SK-N-SH treated with all-trans-retinoic acid at 6 μM for 48 hours (cell line): ENCODE results near the gene SDCCAG8.

ENCODE experiments used
- ATAC-seq: fragments of 200-7000 bp; cut with Tn5 transposase; 3 replicates; pipeline ENCODE4 v1.9.1; 2020; ENCODE audit warnings: mild to moderate bottlenecking, moderate library complexity
- ARNTL ChIP-seq: fragments of 450-650 bp; formaldehyde crosslinking; IDR thresholded peaks from 2 replicates; pipeline ENCODE4 v1.5.0; 2020; ENCODE audit warnings: low read depth, mild to moderate bottlenecking, moderate library complexity, borderline replicate concordance
- BACH2 ChIP-seq: fragments of 250-450 bp; sonication (Bioruptor Pico); IDR thresholded peaks from 2 replicates; pipeline ENCODE4 v1.9.0; 2021; ENCODE audit warnings: mild to moderate bottlenecking, borderline replicate concordance
- CSDC2 ChIP-seq: fragments of 250-450 bp; sonication (Bioruptor Pico); IDR thresholded peaks from 2 replicates; pipeline ENCODE4 v1.5.0; 2020; ENCODE audit warnings: mild to moderate bottlenecking, moderate library complexity
- GLIS3 ChIP-seq: fragments of 250-450 bp; sonication (Bioruptor Pico); IDR thresholded peaks from 2 replicates; pipeline ENCODE4 v1.5.0; 2020; ENCODE audit warnings: mild to moderate bottlenecking, moderate library complexity
- ISL1 ChIP-seq: fragments of 250-450 bp; sonication (Bioruptor Pico); IDR thresholded peaks from 2 replicates; pipeline ENCODE4 v2.1.2; 2022; ENCODE audit warnings: mild to moderate bottlenecking, moderate library complexity
- PPARA ChIP-seq: fragments of 250-450 bp; sonication (Bioruptor Pico); IDR thresholded peaks from 2 replicates; pipeline ENCODE4 v1.5.0; 2020; ENCODE audit warnings: mild to moderate bottlenecking, borderline replicate concordance
- SNAI2 ChIP-seq: fragments of 250-450 bp; sonication (Bioruptor Pico); IDR thresholded peaks from 2 replicates; pipeline ENCODE4 v1.5.0; 2020; ENCODE audit warnings: mild to moderate bottlenecking, moderate library complexity
- TCF4 ChIP-seq: fragments of 250-450 bp; sonication (Bioruptor Pico); IDR thresholded peaks from 2 replicates; pipeline ENCODE4 v1.8.0; 2021; ENCODE audit warnings: mild to moderate bottlenecking, moderate library complexity, borderline replicate concordance
- TOX ChIP-seq: fragments of 250-450 bp; sonication (Bioruptor Pico); IDR thresholded peaks from 2 replicates; pipeline ENCODE4 v1.8.0; 2021; ENCODE audit warnings: mild to moderate bottlenecking, moderate library complexity, borderline replicate concordance
- ZFP3 ChIP-seq: fragments of 250-450 bp; sonication (Bioruptor Pico); IDR thresholded peaks from 2 replicates; pipeline ENCODE4 v1.5.0; 2020; ENCODE audit warnings: mild to moderate bottlenecking, moderate library complexity
- ZFP30 ChIP-seq: fragments of 450-650 bp; formaldehyde crosslinking; IDR thresholded peaks from 2 replicates; pipeline ENCODE4 v1.5.0; 2022; ENCODE audit warnings: mild to moderate bottlenecking, moderate library complexity
- ZNF565 ChIP-seq: fragments of 450-650 bp; formaldehyde crosslinking; conservative IDR thresholded peaks from 2 replicates; pipeline ENCODE4 v1.5.0; 2020; ENCODE audit warnings: low read depth, mild to moderate bottlenecking, moderate library complexity
- ZNF70 ChIP-seq: fragments of 450-650 bp; formaldehyde crosslinking; IDR thresholded peaks from 2 replicates; pipeline ENCODE4 v1.5.0; 2020; ENCODE audit warnings: mild to moderate bottlenecking, moderate library complexity
- ZNF8 ChIP-seq: fragments of 450-650 bp; formaldehyde crosslinking; IDR thresholded peaks from 2 replicates; pipeline ENCODE4 v1.5.0; 2020; ENCODE audit warnings: mild to moderate bottlenecking, moderate library complexity
- TF ChIP-seq, protein P1 (sequence below): fragments of 250-450 bp; sonication (Bioruptor Pico); IDR thresholded peaks from 2 replicates; pipeline ENCODE4 v1.5.1; 2020; ENCODE audit warnings: low read depth, mild to moderate bottlenecking, moderate library complexity
- TF ChIP-seq, protein P2 (sequence below): fragments of 250-450 bp; sonication (Bioruptor Pico); IDR thresholded peaks from 2 replicates; pipeline ENCODE4 v1.5.0; 2020; ENCODE audit warnings: mild to moderate bottlenecking, moderate library complexity
- TF ChIP-seq, protein P3 (sequence below): fragments of 250-450 bp; sonication (Bioruptor Pico); IDR thresholded peaks from 2 replicates; pipeline ENCODE4 v1.5.1; 2021; ENCODE audit warnings: mild to moderate bottlenecking, moderate library complexity
- TF ChIP-seq, protein P4 (sequence below): fragments of 250-450 bp; sonication (Bioruptor Pico); IDR thresholded peaks from 2 replicates; pipeline ENCODE4 v1.8.0; 2020; ENCODE audit warnings: mild to moderate bottlenecking, moderate library complexity, borderline replicate concordance
- TF ChIP-seq, protein P5 (sequence below): fragments of 250-450 bp; sonication (Bioruptor Pico); IDR thresholded peaks from 2 replicates; pipeline ENCODE4 v1.8.0; 2021; ENCODE audit warnings: low read depth, mild to moderate bottlenecking, moderate library complexity, borderline replicate concordance

SDCCAG8 gene

DNA sequence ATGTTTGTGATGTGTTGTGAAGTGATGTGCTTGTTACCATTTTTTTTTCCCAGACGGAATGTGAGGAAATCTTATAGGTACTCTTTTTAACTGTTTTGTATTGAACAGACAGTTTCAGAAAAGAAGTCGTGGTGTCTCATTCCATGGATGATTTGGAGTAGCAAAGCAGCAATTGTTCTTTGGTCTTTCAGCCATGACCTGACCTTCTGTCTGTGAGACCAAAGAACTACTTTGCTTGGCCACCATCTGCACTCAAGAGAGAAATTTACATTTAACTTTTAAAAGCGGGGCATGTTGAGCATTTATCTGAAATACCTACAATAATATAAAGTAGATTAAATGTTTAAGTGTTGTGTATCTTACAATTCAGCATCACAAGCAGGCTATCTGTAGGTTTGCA is 90.2 kb downstream of the SDCCAG8 start (continued):
- TF ChIP-seq, protein P1, sequence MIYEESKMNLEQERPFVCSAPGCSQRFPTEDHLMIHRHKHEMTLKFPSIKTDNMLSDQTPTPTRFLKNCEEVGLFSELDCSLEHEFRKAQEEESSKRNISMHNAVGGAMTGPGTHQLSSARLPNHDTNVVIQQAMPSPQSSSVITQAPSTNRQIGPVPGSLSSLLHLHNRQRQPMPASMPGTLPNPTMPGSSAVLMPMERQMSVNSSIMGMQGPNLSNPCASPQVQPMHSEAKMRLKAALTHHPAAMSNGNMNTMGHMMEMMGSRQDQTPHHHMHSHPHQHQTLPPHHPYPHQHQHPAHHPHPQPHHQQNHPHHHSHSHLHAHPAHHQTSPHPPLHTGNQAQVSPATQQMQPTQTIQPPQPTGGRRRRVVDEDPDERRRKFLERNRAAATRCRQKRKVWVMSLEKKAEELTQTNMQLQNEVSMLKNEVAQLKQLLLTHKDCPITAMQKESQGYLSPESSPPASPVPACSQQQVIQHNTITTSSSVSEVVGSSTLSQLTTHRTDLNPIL (CRISPR knock-in tag), result no peak
- TF ChIP-seq BACH2 (CRISPR knock-in tag), result no peak

DNA sequence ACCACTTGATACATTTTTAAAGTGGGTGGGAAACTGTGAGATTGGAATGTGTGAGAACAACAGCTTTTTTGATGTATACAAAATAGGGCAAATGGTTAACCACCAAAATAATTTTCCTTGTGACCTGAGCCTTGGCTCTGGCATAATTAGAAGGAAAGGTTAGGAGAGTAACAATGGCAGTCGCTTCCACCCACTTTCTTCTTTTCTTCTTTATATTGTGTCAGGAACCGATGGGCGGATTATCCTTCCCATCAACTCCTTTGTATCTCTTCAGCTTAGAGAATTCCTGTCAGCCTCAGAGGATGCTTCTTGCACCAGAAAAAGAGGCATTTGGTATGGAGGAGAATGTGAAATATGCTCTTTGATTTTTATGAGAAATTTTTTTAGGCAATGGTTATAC is 90.6 kb downstream of the SDCCAG8 start:
- ATAC-seq, result no peak
- TF ChIP-seq TCF4 (no peak), ZFP30 (CRISPR knock-in tag) (no peak), ZNF565 (CRISPR knock-in tag) (no peak), ISL1 (CRISPR knock-in tag) (no peak)
- TF ChIP-seq, protein P2, sequence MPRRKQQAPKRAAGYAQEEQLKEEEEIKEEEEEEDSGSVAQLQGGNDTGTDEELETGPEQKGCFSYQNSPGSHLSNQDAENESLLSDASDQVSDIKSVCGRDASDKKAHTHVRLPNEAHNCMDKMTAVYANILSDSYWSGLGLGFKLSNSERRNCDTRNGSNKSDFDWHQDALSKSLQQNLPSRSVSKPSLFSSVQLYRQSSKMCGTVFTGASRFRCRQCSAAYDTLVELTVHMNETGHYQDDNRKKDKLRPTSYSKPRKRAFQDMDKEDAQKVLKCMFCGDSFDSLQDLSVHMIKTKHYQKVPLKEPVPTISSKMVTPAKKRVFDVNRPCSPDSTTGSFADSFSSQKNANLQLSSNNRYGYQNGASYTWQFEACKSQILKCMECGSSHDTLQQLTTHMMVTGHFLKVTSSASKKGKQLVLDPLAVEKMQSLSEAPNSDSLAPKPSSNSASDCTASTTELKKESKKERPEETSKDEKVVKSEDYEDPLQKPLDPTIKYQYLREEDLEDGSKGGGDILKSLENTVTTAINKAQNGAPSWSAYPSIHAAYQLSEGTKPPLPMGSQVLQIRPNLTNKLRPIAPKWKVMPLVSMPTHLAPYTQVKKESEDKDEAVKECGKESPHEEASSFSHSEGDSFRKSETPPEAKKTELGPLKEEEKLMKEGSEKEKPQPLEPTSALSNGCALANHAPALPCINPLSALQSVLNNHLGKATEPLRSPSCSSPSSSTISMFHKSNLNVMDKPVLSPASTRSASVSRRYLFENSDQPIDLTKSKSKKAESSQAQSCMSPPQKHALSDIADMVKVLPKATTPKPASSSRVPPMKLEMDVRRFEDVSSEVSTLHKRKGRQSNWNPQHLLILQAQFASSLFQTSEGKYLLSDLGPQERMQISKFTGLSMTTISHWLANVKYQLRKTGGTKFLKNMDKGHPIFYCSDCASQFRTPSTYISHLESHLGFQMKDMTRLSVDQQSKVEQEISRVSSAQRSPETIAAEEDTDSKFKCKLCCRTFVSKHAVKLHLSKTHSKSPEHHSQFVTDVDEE, result no peak
- TF ChIP-seq, protein P3, sequence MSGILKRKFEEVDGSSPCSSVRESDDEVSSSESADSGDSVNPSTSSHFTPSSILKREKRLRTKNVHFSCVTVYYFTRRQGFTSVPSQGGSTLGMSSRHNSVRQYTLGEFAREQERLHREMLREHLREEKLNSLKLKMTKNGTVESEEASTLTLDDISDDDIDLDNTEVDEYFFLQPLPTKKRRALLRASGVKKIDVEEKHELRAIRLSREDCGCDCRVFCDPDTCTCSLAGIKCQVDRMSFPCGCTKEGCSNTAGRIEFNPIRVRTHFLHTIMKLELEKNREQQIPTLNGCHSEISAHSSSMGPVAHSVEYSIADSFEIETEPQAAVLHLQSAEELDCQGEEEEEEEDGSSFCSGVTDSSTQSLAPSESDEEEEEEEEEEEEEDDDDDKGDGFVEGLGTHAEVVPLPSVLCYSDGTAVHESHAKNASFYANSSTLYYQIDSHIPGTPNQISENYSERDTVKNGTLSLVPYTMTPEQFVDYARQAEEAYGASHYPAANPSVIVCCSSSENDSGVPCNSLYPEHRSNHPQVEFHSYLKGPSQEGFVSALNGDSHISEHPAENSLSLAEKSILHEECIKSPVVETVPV (CRISPR knock-in tag), result no peak

DNA sequence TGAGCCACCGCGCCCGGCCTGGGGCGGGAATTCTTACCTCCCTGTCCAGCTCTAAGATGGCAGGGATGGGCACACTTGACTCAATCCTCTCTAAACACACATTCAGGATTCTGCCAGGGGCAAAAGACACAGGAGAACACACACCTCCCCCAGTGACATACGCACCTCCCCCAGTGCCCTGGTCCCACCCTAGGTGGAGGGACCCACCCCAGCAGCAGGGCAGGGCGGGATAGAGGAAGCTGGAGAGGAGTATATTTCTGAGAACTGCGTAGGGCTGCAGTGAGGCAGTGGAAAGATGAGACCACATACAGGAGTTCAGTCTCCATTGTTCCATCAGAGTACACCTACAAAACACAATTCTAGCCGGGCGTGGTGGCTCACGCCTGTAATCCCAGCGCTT is 92.5 kb downstream of the SDCCAG8 start:
- ATAC-seq, result no peak
- TF ChIP-seq CSDC2 (CRISPR knock-in tag) (no peak), ZNF70 (CRISPR knock-in tag) (no peak), ZNF8 (no peak), ZNF565 (CRISPR knock-in tag) (no peak), ZFP3 (no peak), GLIS3 (CRISPR knock-in tag) (no peak), TCF4 (no peak), PPARA (CRISPR knock-in tag) (no peak), ISL1 (CRISPR knock-in tag) (no peak), SNAI2 (CRISPR knock-in tag) (no peak), ARNTL (CRISPR knock-in tag) (no peak), BACH2 (CRISPR knock-in tag) (no peak), TOX (no peak)
- TF ChIP-seq, protein P2, result no peak
- TF ChIP-seq, protein P4, sequence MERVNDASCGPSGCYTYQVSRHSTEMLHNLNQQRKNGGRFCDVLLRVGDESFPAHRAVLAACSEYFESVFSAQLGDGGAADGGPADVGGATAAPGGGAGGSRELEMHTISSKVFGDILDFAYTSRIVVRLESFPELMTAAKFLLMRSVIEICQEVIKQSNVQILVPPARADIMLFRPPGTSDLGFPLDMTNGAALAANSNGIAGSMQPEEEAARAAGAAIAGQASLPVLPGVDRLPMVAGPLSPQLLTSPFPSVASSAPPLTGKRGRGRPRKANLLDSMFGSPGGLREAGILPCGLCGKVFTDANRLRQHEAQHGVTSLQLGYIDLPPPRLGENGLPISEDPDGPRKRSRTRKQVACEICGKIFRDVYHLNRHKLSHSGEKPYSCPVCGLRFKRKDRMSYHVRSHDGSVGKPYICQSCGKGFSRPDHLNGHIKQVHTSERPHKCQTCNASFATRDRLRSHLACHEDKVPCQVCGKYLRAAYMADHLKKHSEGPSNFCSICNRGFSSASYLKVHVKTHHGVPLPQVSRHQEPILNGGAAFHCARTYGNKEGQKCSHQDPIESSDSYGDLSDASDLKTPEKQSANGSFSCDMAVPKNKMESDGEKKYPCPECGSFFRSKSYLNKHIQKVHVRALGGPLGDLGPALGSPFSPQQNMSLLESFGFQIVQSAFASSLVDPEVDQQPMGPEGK, result no peak
- TF ChIP-seq, protein P5, sequence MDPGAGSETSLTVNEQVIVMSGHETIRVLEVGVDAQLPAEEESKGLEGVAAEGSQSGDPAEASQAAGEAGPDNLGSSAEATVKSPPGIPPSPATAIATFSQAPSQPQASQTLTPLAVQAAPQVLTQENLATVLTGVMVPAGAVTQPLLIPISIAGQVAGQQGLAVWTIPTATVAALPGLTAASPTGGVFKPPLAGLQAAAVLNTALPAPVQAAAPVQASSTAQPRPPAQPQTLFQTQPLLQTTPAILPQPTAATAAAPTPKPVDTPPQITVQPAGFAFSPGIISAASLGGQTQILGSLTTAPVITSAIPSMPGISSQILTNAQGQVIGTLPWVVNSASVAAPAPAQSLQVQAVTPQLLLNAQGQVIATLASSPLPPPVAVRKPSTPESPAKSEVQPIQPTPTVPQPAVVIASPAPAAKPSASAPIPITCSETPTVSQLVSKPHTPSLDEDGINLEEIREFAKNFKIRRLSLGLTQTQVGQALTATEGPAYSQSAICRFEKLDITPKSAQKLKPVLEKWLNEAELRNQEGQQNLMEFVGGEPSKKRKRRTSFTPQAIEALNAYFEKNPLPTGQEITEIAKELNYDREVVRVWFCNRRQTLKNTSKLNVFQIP, result no peak
- TF ChIP-seq, protein P1 (CRISPR knock-in tag), result no peak
- TF ChIP-seq, protein P3 (CRISPR knock-in tag), result no peak
